Fibroblast of lung (primary cell): ENCODE data around the gene PACRG.

ENCODE experiments used
- EZH2 ChIP-seq: IDR thresholded peaks from 2 replicates; pipeline ENCODE4 v1.5.1; 2012; ENCODE audit warnings: low read length, control low read depth, mild to moderate bottlenecking; ENCODE audit errors: missing control alignments
- TF ChIP-seq, protein P1 (sequence below), 2 donors: IDR thresholded peaks in 1 of 2; conservative IDR thresholded peaks in 1 of 2; 1 replicate in 1 of 2; 2 replicates in 1 of 2; pipeline ENCODE4 v1.5.1; 2011 to 2012; ENCODE audit warnings: low read length in 2 of 2, control low read depth in 1 of 2, inconsistent platforms in 1 of 2, low read depth in 1 of 2, mild to moderate bottlenecking in 1 of 2

DNA sequence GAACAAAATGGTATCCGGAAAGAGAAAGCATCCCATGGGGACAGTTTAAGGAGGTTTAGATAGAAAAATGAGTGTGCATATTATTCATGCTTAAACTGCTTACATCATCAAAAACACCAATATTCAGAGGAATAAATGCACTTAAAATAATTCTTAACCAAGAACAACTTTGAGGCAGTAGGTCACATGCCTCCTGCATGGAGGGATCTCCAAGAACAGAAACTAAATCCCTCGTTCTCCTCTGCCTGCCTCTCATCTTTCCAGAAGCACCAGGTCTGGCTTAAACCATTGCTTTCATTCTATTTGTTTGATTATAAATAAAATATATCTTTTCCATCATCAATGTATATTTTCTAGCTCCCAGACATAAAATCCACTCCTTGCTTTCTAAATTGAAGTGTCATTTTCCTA lies 583.2 kb downstream of the PACRG start:
- TF ChIP-seq, protein P1, sequence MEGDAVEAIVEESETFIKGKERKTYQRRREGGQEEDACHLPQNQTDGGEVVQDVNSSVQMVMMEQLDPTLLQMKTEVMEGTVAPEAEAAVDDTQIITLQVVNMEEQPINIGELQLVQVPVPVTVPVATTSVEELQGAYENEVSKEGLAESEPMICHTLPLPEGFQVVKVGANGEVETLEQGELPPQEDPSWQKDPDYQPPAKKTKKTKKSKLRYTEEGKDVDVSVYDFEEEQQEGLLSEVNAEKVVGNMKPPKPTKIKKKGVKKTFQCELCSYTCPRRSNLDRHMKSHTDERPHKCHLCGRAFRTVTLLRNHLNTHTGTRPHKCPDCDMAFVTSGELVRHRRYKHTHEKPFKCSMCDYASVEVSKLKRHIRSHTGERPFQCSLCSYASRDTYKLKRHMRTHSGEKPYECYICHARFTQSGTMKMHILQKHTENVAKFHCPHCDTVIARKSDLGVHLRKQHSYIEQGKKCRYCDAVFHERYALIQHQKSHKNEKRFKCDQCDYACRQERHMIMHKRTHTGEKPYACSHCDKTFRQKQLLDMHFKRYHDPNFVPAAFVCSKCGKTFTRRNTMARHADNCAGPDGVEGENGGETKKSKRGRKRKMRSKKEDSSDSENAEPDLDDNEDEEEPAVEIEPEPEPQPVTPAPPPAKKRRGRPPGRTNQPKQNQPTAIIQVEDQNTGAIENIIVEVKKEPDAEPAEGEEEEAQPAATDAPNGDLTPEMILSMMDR (conservative IDR thresholded peaks at IDR 0.05 in 1 of 2, IDR thresholded peaks at IDR 0.05 in 1 of 2; ENCODE audit: low read depth in 1 of 2, low read length in 2 of 2) = no peak
- TF ChIP-seq EZH2 = no peak
